Measurements from ENCODE around the gene MAP3K12. TPM values are rescaled to one million over a fixed set of nuclear protein-coding genes. Genes with fewer than 3 reads are reported as not detected.
A peak's percentile ranks its signal among the peaks of the same experiment; 100 is the strongest.

MAP3K12 gene
- total and polyA plus RNA-seq, 2 of the 4 experiments (the other 2 are of a cell fraction): 29.0 to 52.5 TPM

DNA sequence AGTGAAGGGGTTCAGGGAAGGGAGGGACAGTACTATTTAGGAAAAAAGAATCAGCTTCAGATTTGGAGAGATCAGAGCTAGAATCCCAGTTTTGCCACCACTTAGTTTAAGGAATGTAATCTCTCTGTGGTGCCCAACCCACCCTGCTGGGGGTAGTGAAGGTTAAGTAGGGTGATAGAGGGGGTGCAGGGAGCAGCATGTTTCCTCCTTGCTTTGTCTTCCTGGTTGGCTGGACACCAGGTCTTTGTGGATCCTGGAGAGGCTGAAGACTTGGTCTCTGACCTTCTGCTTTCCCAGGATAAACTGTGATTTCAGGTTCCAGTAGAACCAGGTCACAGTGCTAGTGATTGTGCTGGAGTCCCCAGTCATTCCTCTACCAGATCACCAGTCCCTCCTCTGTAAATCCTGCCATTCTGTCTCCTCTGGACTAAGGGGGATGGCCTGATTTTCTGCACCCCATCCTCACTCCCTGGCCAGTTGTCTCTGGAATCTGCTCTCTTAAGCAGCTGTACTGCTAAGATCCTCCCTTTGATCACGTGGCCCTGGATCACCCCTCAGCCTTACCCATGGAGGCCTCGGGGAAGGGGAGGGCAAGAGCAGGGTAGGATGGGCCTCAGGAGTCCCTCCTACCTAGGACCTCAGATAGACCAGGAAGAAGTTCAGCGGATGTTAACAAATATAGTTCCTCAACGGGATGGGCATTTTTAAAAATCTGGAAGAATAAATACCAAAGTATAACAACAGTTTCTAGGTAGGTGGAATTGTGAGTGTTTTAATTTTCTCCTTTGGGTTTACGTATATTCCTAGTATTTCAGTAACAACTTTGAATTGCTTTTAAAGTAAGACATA lies 3.1 kb downstream of the MAP3K12 start:
- ATAC-seq (ENCODE audit: low read depth) (peak; percentile 24), DNase-seq (peak; percentile 85)
- Histone ChIP-seq H4K8ac (ENCODE audit: low read depth in 2 of 2, low read length in 2 of 2) (peak overlapping the region; percentile 29 to 88; a peak in 3 of 4 replicates), H2AFZ (replicated peaks; ENCODE audit: low read length, poor library complexity) (peak overlapping the region; percentile 61), H3K14ac (replicated peaks; ENCODE audit: low read depth, low read length) (peak overlapping the region; percentile 56; the same call in 1 of the 2 replicates), H3K56ac (ENCODE audit: extremely low read depth, insufficient read depth, low read length) (peak overlapping the region; percentile 9; the same call in 1 of the 2 replicates), H2BK5ac (ENCODE audit: low read depth, low read length, poor library complexity, severe bottlenecking) (peak overlapping the region; percentile 25), H3K4me3 (ENCODE audit: insufficient read depth, low read depth, low read length) (no peak overlapping the region), H2AK9ac (replicated peaks; ENCODE audit: low read depth, low read length, poor library complexity) (peak overlapping the region; percentile 38), H3K27me3 (ENCODE audit: control insufficient read depth, insufficient read depth, low read length) (no peaks in the 10 kb centered on the region), H4K20me1 (ENCODE audit: insufficient read depth, low read length) (peaks cover 3% of the 10 kb centered on the region), H3K4me1 (ENCODE audit: control insufficient read depth, insufficient read depth, low read length) (peaks cover 24% of the 10 kb centered on the region), H2AK5ac (ENCODE audit: low read depth, low read length) (peak overlapping the region; percentile 77), H3K9ac (ENCODE audit: low read depth, low read length) (peak overlapping the region; percentile 65), H2BK120ac (ENCODE audit: low read depth, low read length) (no peak overlapping the region), H3K27ac (ENCODE audit: insufficient read depth, low read length) (peak overlapping the region; percentile 77; the same call in 1 of the 2 replicates), H3K18ac (ENCODE audit: low read depth, low read length) (peak overlapping the region; percentile 25; the same call in 1 of the 2 replicates), H3K4ac (ENCODE audit: low read depth, low read length) (peak overlapping the region; percentile 79), H3K9me1 (ENCODE audit: insufficient read depth, low read length) (peaks cover 47% of the 10 kb centered on the region), H3K79me1 (ENCODE audit: low read depth in 1 of 2, low read length in 2 of 2) (peaks cover 22 to 76% of the 10 kb centered on the region in 2 experiments; a peak in 3 of 4 replicates), H3K23ac (ENCODE audit: low read depth, low read length) (no peak overlapping the region), H4K91ac (ENCODE audit: insufficient read depth, low read depth, low read length) (peak overlapping the region; percentile 65), H3K9me3 (ENCODE audit: control insufficient read depth, insufficient read depth, low read length) (no peaks in the 10 kb centered on the region), H2BK20ac (ENCODE audit: low read depth, low read length) (no peak overlapping the region), H3K4me2 (ENCODE audit: low read depth, low read length) (peak overlapping the region; percentile 70), H2BK15ac (ENCODE audit: low read depth, low read length) (no peak overlapping the region), H3K36me3 (ENCODE audit: control insufficient read depth, insufficient read depth, low read length) (peaks cover 4% of the 10 kb centered on the region; the same call in 1 of the 2 replicates), H4K5ac (ENCODE audit: low read depth, low read length) (peak overlapping the region; percentile 27; the same call in 1 of the 2 replicates)
- ChIA-PET POLR2A (ENCODE audit: unreplicated experiment) (no interaction called here), CTCF (no interaction called here)
- intact Hi-C loops (cut with micrococcal nuclease): no loop called here
- TF ChIP-seq BHLHE40 (IDR thresholded peaks at IDR 0.05; ENCODE audit: low read depth, low read length) (no peak), RFX5 (IDR thresholded peaks at IDR 0.05; ENCODE audit: low read depth, low read length) (no peak), MAFK (IDR thresholded peaks at IDR 0.05; ENCODE audit: low read depth, low read length) (no peak), RAD21 (IDR thresholded peaks at IDR 0.05; ENCODE audit: low read length) (no peak), MAZ (IDR thresholded peaks at IDR 0.05; ENCODE audit: borderline replicate concordance, low read depth, low read length) (peak; percentile 75; the same call in 1 of the 2 replicates), RCOR1 (IDR thresholded peaks at IDR 0.05; ENCODE audit: insufficient replicate concordance, low read length) (no peak)
- TF ChIP-seq, protein P1, sequence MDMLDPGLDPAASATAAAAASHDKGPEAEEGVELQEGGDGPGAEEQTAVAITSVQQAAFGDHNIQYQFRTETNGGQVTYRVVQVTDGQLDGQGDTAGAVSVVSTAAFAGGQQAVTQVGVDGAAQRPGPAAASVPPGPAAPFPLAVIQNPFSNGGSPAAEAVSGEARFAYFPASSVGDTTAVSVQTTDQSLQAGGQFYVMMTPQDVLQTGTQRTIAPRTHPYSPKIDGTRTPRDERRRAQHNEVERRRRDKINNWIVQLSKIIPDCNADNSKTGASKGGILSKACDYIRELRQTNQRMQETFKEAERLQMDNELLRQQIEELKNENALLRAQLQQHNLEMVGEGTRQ (IDR thresholded peaks at IDR 0.05; ENCODE audit: low read depth, low read length): peak; percentile 92
- TF ChIP-seq, protein P2, sequence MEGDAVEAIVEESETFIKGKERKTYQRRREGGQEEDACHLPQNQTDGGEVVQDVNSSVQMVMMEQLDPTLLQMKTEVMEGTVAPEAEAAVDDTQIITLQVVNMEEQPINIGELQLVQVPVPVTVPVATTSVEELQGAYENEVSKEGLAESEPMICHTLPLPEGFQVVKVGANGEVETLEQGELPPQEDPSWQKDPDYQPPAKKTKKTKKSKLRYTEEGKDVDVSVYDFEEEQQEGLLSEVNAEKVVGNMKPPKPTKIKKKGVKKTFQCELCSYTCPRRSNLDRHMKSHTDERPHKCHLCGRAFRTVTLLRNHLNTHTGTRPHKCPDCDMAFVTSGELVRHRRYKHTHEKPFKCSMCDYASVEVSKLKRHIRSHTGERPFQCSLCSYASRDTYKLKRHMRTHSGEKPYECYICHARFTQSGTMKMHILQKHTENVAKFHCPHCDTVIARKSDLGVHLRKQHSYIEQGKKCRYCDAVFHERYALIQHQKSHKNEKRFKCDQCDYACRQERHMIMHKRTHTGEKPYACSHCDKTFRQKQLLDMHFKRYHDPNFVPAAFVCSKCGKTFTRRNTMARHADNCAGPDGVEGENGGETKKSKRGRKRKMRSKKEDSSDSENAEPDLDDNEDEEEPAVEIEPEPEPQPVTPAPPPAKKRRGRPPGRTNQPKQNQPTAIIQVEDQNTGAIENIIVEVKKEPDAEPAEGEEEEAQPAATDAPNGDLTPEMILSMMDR (conservative IDR thresholded peaks at IDR 0.05; ENCODE audit: low read depth, low read length): no peak
- TSS peak; percentile 9 for BruUV-seq (replicated peaks)
- dilution Hi-C loops (cut with HindIII; ENCODE audit: low sequenced_read_pairs, unreplicated experiment): no loop called here
- in situ Hi-C loops (cut with MboI; ENCODE audit: low sequenced_read_pairs): no loop called here
- no CpG with 5 or more reads among the region's 5 CpGs for WGBS, 2 experiments (ENCODE audit: extremely low coverage in 2 of 2, insufficient read length in 1 of 2)

Measured in IMR-90 (cell line).